Aorta (tissue), 5 donors: Measurements from ENCODE around the gene CAMK2A. TPM values are rescaled to one million over a fixed set of nuclear protein-coding genes. Genes with fewer than 3 reads are reported as not detected.

Experiments
- ATAC-seq: fragments of 200-7000 bp; cut with Tn5 transposase; one replicate; pipeline ENCODE4 v1.9.1; 2022; ENCODE audit warnings: moderate library complexity; ENCODE audit not compliant: low FRiP score
- DNase-seq, 2 donors: peaks; one replicate each; pipeline ENCODE4 v3.0.0-alpha.2; 2020
- H3K27ac ChIP-seq, 2 donors: one replicate each; pipeline ENCODE4 v1.5.1; 2013; ENCODE audit warnings: low read length in 2 of 2, mild to moderate bottlenecking in 2 of 2, moderate library complexity in 2 of 2, control low read depth in 1 of 2, inconsistent platforms in 1 of 2, low read depth in 1 of 2
- H3K27me3 ChIP-seq, 2 donors: one replicate each; pipeline ENCODE4 v1.6.1; 2013; ENCODE audit warnings: control low read depth in 1 of 2, low read length in 1 of 2, mild to moderate bottlenecking in 1 of 2, moderate library complexity in 1 of 2; ENCODE audit not compliant: insufficient read depth in 2 of 2, control insufficient read depth in 1 of 2
- H3K36me3 ChIP-seq, 2 donors: one replicate each; pipeline ENCODE4 v1.6.1; 2013; ENCODE audit warnings: control low read depth in 1 of 2, low read length in 1 of 2, mild to moderate bottlenecking in 1 of 2; ENCODE audit not compliant: insufficient read depth in 2 of 2, control insufficient read depth in 1 of 2
- H3K4me1 ChIP-seq, 2 donors: one replicate each; pipeline ENCODE4 v1.6.1; 2013; ENCODE audit warnings: low read length in 2 of 2, control low read depth in 1 of 2, mild to moderate bottlenecking in 1 of 2, moderate library complexity in 1 of 2; ENCODE audit not compliant: insufficient read depth in 2 of 2, control insufficient read depth in 1 of 2
- H3K4me3 ChIP-seq, 2 donors: one replicate each; pipeline ENCODE4 v1.5.1; 2013; ENCODE audit warnings: low read length in 2 of 2, control low read depth in 1 of 2, mild to moderate bottlenecking in 1 of 2
- H3K9me3 ChIP-seq: one replicate; pipeline ENCODE4 v1.6.1; 2013; ENCODE audit warnings: mild to moderate bottlenecking, low read length; ENCODE audit not compliant: control insufficient read depth
- whole genome bisulfite sequencing, 2 donors: extraction: QIAGEN DNeasy Blood & Tissue Kit; methylation state at CpG; one replicate each; pipeline ENCODE4 v1.1.7; 2013; 5-methylcytosine and 5-hydroxymethylcytosine counted together
- intact Hi-C, 2 donors: fragments of 100-400 bp; cut with DNase I; formaldehyde crosslinking; loops; one replicate each; pipeline versions ENCODE4 v1.14.2 to v1.15.0; 2022
- polyA plus RNA-seq, 2 donors: library from polyadenylated mRNA; stranded (reverse); fragments of 200-250 nt; gene quantifications; one replicate each; pipeline ENCODE4 v1.2.3, GENCODE V29; 2013
- total RNA-seq, 2 donors: library from RNA; stranded (reverse); fragmentation: NEBNext Ultra II Directional; extraction: Animal tissue kit (Norgen Biotek cat#: 25700); gene quantifications; one replicate each; pipeline ENCODE4 v1.2.1, GENCODE V29; 2021
- donor health status: healthy with polysubstance abuse.
- donor health status: Bipolar disorder and iron deficiency.
- donor health status: DM: no; HTN: no; CAD: no.
- donor health status: DM: no; HTN: no; CAD: no.
- donor health status: DM: yes; HTN: yes; CAD: no.

CAMK2A gene
- total and polyA plus RNA-seq, 4 donors: 0.13 to 0.36 (median 0.15) TPM; not detected in 1

DNA sequence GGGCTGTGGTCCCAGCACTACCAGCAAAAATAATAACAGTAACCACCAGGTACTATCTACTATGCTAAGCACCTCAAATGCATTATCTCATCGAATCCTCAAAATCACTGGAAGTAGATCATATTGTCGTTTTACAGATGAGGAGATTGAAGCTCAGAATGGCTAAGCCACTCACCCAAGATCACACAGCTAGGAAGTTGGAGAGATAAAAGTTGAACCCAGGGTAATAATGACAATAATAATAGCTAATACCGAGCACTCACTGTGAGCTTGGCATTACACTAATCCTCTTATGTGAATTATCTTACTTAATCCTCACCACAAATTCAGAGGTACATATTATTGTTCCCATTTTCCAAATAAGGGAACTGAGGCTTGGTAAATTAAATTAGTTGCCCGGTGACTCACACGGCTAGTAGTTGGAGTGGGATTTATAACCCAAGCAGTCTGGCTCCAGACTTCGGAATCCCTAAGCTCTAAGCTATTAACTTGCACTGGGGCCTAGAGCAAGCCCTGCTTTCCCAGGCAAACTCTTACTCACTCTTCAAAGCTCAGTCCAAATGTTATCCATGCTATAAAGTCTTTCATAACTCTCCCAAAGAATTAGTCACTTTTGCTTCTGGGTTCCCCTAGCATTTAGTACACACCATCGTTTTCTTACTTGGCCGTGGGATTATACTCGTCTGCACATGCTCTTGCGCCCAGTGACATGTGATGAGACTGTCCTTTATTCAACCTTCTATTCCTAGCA, 9.3 kb upstream of the CAMK2A start:
- no peaks in the 10 kb centered on the region for H3K9me3 ChIP-seq
- H3K27ac ChIP-seq: no peak overlapping the region
- no peaks in the 10 kb centered on the region for H3K27me3 ChIP-seq
- no peaks in the 10 kb centered on the region for H3K36me3 ChIP-seq
- H3K4me3 ChIP-seq: no peak overlapping the region
- DNase-seq (peak in 1 of 2 donors; percentile 66), ATAC-seq (peak; percentile 75)
- H3K4me1 ChIP-seq: no peaks in the 10 kb centered on the region
- intact Hi-C loops: no loop called here
- WGBS, 2 donors: 87 to 89% methylated on average over 10 of the region's 10 CpGs

DNA sequence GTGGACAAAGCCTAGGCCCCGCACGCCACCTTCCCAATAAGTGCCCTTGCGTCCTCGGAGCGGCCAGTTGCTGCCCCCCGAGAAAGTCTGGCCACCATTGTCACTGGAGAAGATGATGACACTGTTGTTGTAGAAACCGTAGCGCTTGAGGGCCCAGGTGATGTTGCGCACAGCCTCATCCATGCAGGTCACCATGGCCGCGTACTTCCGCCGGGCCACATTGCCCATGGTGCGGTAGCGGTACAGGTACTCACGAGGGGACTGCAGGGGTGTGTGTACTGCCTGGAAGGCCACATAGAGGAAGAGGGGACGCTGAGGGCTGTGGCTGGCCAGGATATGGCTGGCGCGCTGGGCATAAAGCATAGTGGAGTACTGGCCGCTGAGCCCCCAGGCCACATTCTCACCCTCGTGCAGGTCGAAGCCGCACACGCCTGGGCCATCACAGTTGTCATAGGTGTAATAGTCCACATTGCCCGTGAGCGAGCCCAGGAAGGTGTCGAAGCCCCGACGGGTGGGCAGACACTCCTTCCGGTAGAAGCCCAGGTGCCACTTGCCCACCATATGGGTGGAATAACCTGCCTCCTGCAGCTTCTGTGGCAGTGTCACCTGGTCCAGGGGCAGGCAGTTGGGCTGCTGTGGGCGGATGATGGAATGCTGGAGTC, 8.5 kb upstream of the CAMK2A start:
- WGBS, 2 donors: 96 to 97% methylated on average over 31 of the region's 31 CpGs
- Histone ChIP-seq H3K9me3 (no peaks in the 10 kb centered on the region), H3K4me1 (no peaks in the 10 kb centered on the region), H3K4me3 (no peak overlapping the region), H3K36me3 (no peaks in the 10 kb centered on the region), H3K27me3 (no peaks in the 10 kb centered on the region), H3K27ac (no peak overlapping the region)
- ATAC-seq (no peak), DNase-seq (peak in 1 of 2 donors; percentile 61)
- intact Hi-C loops: no loop called here

DNA sequence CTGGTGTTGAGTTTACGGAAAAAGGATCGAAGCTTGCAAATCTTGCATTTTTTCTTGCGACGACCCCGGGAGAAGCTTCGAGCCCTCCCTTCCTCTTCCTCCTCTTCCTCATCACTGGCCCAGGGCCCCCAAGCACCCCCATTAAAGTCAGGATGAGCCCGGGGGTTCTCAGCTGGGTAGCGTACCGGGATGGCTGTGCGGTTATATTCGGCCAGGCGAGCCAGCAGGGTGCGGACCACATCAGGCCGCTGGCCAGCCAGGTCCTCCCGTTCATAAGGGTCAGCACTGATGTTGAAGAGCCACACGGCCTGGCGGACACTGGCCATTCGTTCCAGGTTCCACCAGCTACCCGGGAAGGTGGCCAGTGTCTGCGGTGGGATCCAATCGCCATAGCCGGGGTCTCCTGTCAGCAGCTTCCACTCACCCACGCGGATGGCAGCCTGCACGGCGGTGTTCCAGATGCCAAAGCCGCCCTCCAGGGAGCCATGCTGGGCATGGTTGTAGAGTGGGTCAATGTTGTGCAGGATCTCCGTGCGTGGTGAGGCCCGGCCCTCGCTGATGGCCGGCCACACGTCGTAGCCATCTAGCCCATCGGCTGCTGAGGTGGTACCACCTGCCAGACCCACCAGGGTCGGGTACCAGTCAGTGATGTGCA, 7.8 kb upstream of the CAMK2A start:
- 96% methylated on average over 36 of the region's 36 CpGs for WGBS, 2 donors

DNA sequence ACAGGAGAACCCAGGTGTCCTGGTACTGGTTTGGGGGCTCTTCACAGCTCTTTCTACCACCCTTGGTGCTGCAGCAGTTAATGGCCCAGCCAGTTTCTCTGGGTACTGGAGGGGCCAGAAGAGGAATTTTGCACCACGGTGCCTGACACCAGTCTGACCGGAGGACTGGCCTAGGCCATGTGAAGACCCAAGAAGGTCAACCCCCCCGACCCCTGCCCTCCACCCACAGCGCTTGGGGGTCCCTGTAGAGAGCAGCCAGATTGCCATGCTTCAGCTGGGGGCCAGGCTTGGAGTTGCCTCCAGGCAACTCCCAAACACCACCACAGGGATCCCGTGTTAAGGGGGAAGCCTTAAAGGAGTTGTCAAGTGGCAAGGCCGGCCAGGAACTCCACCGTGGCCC, 6.9 kb upstream of the CAMK2A start:
- no peak for ATAC-seq
- peak in 1 of 2 donors; percentile 42 for DNase-seq
- H3K36me3 ChIP-seq: no peaks in the 10 kb centered on the region
- H3K27ac ChIP-seq: no peak overlapping the region
- no peaks in the 10 kb centered on the region for H3K4me1 ChIP-seq
- H3K9me3 ChIP-seq: no peaks in the 10 kb centered on the region
- H3K27me3 ChIP-seq: no peaks in the 10 kb centered on the region
- H3K4me3 ChIP-seq: no peak overlapping the region
- WGBS, 2 donors: 93 to 95% methylated on average over 7 of the region's 7 CpGs
- intact Hi-C loops: no loop called here

More for the DNA sequence above, 7.8 kb upstream of the CAMK2A start:
- DNase-seq: peak in 1 of 2 donors; percentile 59
- H3K9me3 ChIP-seq: no peaks in the 10 kb centered on the region
- H3K36me3 ChIP-seq: no peaks in the 10 kb centered on the region
- intact Hi-C loops: no loop called here
- no peaks in the 10 kb centered on the region for H3K27me3 ChIP-seq
- no peak for ATAC-seq
- H3K4me3 ChIP-seq: no peak overlapping the region
- H3K4me1 ChIP-seq: no peaks in the 10 kb centered on the region
- H3K27ac ChIP-seq: no peak overlapping the region

DNA sequence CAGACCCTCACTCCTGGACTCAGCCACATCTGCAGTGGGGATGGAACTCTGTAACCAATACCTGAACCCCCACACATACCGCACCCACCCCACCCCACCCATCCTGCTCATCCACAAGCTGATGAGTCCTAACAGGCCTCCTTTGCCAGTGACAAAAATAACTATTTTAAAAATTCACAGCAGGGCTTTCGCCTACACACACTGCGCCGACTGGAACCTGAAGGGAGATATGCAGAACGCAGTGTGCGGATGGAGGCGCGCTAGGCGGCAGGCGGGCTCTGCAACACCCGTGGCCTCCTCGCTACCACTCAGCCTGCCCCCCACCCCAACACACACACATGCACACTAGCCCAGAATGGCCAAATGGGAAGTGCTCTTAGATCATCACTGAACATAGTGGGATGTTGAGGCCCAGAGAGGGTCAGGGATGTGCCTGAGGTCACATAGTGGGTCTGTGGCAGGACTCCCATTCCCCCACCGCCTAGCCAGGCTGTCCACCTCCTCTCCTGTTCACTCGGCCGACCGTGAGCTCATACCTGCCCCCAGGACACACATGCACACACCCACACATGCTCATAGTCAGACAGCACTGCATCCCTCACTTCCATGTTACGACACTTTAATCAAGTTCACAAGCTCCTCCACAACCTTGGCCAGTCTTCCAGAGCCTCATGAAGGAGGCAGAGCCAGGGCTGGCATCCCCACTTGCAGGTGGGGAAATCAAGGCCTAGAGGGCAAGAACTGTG, 6.3 kb upstream of the CAMK2A start:
- Histone ChIP-seq H3K27ac (no peak overlapping the region), H3K27me3 (no peaks in the 10 kb centered on the region), H3K4me1 (no peaks in the 10 kb centered on the region), H3K9me3 (no peaks in the 10 kb centered on the region), H3K4me3 (no peak overlapping the region), H3K36me3 (no peaks in the 10 kb centered on the region)
- intact Hi-C loops: no loop called here
- peak in 1 of 2 donors; percentile 59 for DNase-seq
- ATAC-seq: no peak
- 91 to 95% methylated on average over 17 of the region's 17 CpGs for WGBS, 2 donors

DNA sequence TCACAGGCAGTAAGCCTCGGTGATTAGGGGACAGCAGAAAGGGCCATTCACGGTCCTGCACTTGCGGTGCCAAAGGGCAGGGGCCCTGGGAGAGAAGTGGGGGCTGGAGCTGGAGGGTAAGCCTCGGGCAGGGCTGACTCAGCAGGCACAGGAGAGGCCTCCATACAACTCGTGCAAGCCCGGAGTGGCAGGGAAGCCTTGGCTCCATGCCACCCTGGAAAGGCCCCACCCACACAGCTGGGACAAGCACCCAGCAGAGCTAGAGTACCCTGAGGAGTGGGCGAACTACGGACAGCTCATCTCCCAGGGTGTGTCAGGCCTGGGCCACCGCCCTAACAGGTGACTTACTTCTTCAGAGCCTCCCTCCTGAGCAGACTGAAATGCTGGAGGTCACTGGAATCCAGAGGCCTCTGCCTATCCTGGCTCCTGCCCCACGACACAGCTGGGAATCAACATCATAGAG, 5.6 kb upstream of the CAMK2A start:
- intact Hi-C loops: no loop called here
- Histone ChIP-seq H3K9me3 (no peaks in the 10 kb centered on the region), H3K4me3 (no peak overlapping the region), H3K27ac (no peak overlapping the region), H3K36me3 (no peaks in the 10 kb centered on the region), H3K4me1 (no peaks in the 10 kb centered on the region), H3K27me3 (no peaks in the 10 kb centered on the region)
- no peak for ATAC-seq
- peak in 1 of 2 donors; percentile 79 for DNase-seq
- WGBS, 2 donors: 55 to 57% methylated on average over 10 of the region's 10 CpGs

DNA sequence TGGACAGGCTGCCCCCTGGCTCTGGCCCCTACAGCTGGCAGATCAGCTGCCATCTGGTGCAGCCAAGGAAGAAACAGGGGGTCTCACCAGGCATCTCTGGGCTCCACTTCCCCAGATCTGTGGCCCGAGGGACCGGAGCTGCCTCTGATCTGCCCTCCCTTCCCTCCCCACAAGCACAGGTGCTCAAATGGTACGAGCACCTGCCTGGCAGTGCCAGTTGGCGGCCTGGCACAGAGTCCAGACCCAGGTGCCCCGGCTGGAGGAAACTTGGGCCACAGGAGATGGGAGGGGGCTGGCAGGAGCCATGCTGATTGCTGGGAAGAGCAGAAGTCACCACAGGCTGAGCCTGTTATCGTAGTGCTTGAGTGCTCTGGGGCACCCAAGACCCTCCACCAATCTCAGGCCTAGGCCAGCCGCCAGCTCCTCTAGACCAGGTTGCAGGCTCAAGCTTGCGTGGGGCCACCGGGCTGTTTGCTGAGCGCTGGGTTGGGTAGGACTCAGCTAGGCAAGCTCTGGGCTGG, 5.0 kb upstream of the CAMK2A start:
- intact Hi-C loops: no loop called here
- Histone ChIP-seq H3K36me3 (no peaks in the 10 kb centered on the region), H3K4me1 (no peaks in the 10 kb centered on the region), H3K9me3 (no peaks in the 10 kb centered on the region), H3K4me3 (no peak overlapping the region), H3K27me3 (no peaks in the 10 kb centered on the region), H3K27ac (no peak overlapping the region)
- peak in 1 of 2 donors; percentile 60 for DNase-seq
- 92 to 99% methylated on average over 10 of the region's 10 CpGs for WGBS, 2 donors
- ATAC-seq: no peak
